C4-2B (cell line): Measurements from ENCODE around the gene TAS2R30.

Experiments
- ZFX ChIP-seq: fragments of 450-650 bp; IDR thresholded peaks from 2 replicates; pipeline ENCODE4 v1.6.1; 2017
- TF ChIP-seq, protein P1 (sequence below): fragments of 450-650 bp; conservative IDR thresholded peaks from 2 replicates; pipeline ENCODE4 v1.5.1; 2017; ENCODE audit warnings: mild to moderate bottlenecking

DNA sequence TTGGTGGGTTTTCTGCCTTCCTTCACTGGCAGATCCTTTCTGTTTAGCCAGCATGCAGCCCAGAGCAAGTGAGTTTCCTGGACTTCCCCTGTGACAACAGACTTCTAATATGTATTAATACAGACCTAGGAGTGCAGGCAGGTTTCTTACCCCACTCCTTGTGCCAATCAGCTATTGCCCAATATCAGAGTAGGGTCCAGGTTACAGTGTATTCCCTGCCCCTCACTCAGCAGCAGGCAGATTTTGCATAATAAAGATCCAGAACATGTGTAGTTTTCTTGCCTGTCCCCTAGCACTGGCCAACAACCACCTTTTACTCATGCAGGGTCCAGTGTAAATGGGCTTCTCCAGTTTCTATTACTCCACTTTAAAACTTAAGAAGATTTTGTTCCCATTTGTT lies 31.9 kb upstream of the TAS2R30 start:
- TF ChIP-seq, protein P1, sequence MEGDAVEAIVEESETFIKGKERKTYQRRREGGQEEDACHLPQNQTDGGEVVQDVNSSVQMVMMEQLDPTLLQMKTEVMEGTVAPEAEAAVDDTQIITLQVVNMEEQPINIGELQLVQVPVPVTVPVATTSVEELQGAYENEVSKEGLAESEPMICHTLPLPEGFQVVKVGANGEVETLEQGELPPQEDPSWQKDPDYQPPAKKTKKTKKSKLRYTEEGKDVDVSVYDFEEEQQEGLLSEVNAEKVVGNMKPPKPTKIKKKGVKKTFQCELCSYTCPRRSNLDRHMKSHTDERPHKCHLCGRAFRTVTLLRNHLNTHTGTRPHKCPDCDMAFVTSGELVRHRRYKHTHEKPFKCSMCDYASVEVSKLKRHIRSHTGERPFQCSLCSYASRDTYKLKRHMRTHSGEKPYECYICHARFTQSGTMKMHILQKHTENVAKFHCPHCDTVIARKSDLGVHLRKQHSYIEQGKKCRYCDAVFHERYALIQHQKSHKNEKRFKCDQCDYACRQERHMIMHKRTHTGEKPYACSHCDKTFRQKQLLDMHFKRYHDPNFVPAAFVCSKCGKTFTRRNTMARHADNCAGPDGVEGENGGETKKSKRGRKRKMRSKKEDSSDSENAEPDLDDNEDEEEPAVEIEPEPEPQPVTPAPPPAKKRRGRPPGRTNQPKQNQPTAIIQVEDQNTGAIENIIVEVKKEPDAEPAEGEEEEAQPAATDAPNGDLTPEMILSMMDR: no peak
- no peak for TF ChIP-seq ZFX
